Motor neuron (in vitro differentiated cells): ENCODE results near the gene RMND5B. TPM values are rescaled to one million over a fixed set of nuclear protein-coding genes. Genes with fewer than 3 reads are reported as not detected.
"Not testable (repeated sequence)": the region's sequence is repeated elsewhere in the genome, so short reads cannot be mapped to it uniquely, and the experiment has no call there.

ENCODE experiments used
- ATAC-seq, 8 experiments: fragments of 200-7000 bp; cut with Tn5 transposase; replicated peaks in 6 of 8; 2 replicates each; pipeline ENCODE4 v1.8.0; 2021; ENCODE audit warnings: mild to moderate bottlenecking in 8 of 8, moderate library complexity in 8 of 8
- H3K27ac ChIP-seq, 2 donors: fragments of 250-450 bp; sonication (Bioruptor Pico); 2 replicates each; pipeline ENCODE4 v1.9.0; 2021; ENCODE audit warnings: antibody characterized with exemption in 2 of 2, mild to moderate bottlenecking in 2 of 2, moderate library complexity in 1 of 2
- H3K4me1 ChIP-seq, 2 donors: fragments of 250-450 bp; sonication (Bioruptor Pico); replicated peaks in 1 of 2; 2 replicates each; pipeline ENCODE4 v1.6.1; 2021; ENCODE audit warnings: antibody characterized with exemption in 2 of 2, mild to moderate bottlenecking in 2 of 2, moderate library complexity in 1 of 2
- H3K4me3 ChIP-seq, 5 donors: fragments of 250-450 bp; sonication (Bioruptor Pico); 2 replicates each; pipeline ENCODE4 v1.9.0; 2021; ENCODE audit warnings: antibody characterized with exemption in 5 of 5, mild to moderate bottlenecking in 5 of 5, moderate library complexity in 4 of 5
- WGBS, 10 experiments: fragments of 450-650 bp; shearing (Covaris generic); methylation state at CpG; one replicate each; pipeline ENCODE4 v1.0.0; 2022; 5-methylcytosine and 5-hydroxymethylcytosine counted together
- in situ Hi-C, 9 experiments: fragments of 400-800 bp; cut with MboI; loops; one replicate each; pipeline ENCODE4 v1.15.0; 2021; ENCODE audit warnings: low sequenced_read_pairs in 9 of 9, low pct_unique_long_range_greater_than_20kb in 2 of 9; ENCODE audit not compliant: unreplicated experiment in 9 of 9
- total RNA-seq, 8 experiments: library from RNA; unstranded; fragments of 300-600 nt; gene quantifications; 2 replicates each; pipeline versions ENCODE4 v1.2.3 to v1.2.4, GENCODE V29; 2022

RMND5B gene
- total RNA-seq, 8 experiments from 2014 or later, result 12.4 to 34.7 (median 21.0) TPM

DNA sequence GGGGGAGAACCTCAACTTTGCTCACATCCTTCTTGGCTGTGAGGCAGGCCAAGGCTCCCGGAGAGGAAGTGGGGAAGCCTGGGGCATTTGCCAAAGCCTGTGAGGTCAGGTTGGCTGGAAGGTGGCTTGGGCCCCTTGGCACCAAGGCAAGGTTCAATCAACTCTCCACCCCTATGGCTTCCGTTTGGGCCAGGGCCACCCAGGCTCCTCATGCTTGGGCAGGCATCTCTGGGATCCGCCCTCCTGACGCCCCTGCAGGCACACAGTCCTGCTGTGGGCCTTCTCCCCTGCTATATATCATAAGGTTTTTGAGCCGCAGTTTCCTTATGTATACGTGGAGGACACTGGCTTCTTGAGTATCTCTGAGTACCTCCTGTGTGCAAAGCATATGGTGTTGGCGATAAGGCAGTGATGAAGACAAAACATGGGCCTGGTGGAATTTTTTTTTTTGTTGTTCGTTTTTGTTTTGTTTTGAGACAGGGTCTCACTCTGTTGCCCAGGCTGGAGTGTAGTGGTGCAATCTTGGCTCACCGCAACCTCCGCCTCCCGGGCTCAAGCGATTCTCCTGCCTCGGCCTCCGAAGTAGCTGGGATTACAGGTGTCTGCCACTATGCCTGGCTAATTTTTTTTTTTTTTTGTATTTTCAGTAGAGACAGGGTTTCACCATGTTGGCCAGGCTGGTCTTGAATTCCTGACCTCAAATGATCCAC is 3.4 kb upstream of the RMND5B start:
- H3K27ac ChIP-seq, H3K4me3 ChIP-seq, ATAC-seq, in situ Hi-C loops: not testable (repeated sequence)
- 43 to 100% (median 87%) methylated on average over 1 to 12 of the region's 14 CpGs; no CpG with 5 or more reads in 1 of the 10 experiments for WGBS, 10 experiments
- H3K4me1 ChIP-seq, result peaks cover 11 to 23% of the 10 kb centered on the region in 2 donors

DNA sequence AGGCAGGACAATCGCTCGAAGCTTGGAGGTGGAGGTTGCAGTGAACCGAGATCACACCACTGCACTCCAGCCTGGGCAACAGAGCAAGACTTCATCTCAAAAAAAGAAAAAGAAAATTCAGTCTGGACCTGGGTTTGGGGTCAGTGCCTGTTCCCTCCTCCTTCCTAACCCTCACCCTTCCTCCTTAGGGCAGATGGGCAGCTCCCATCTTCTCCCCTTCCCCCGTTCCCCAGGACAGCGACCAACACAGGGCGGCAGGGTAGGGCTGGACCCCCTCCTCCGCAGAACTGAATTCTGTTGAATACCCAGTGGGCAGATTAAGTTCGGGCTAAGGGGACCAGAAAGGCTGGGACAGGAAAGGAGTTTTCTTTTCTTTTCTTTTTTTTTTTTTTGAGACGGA is 1.5 kb upstream of the RMND5B start:
- in situ Hi-C loops, result no loop called here
- WGBS, 10 experiments, result 83 to 100% (median 100%) methylated on average over 1 to 2 of the region's 9 CpGs; no CpG with 5 or more reads in 3 of the 10 experiments

DNA sequence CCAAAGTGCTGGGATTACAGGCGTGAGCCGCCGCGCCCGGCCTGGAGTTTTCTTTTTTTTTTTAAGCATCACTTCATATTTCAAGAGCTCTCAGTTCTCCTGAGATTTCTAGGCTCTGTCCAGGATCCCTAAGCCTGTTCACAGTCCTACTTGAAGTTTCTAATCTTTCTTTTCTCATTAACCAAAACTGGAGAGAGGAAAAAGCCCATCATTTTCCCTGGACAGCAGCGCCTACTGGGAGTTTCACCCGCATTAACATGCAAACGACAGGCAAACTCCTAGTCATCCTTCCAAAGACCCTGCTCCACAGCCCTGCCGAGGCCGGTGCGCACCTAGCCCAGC is 609 bp upstream of the RMND5B start:
- peaks cover 11 to 23% of the 10 kb centered on the region in 2 donors for H3K4me1 ChIP-seq
- 25 to 40% methylated on average over 1 to 7 of the region's 11 CpGs; no CpG with 5 or more reads in 8 of the 10 experiments for WGBS, 10 experiments
- ATAC-seq, in situ Hi-C loops: not testable (repeated sequence)
- peak overlapping the region; percentile 62 to 96 (median 70) for H3K4me3 ChIP-seq
- peak overlapping the region; percentile 86 to 92 for H3K27ac ChIP-seq

More for the DNA sequence above, 1.5 kb upstream of the RMND5B start:
- ATAC-seq, result no peak
- Histone ChIP-seq H3K27ac (peak overlapping the region in 1 of 2 donors; percentile 92), H3K4me3 (no peak overlapping the region), H3K4me1 (peaks cover 11 to 23% of the 10 kb centered on the region in 2 donors)

DNA sequence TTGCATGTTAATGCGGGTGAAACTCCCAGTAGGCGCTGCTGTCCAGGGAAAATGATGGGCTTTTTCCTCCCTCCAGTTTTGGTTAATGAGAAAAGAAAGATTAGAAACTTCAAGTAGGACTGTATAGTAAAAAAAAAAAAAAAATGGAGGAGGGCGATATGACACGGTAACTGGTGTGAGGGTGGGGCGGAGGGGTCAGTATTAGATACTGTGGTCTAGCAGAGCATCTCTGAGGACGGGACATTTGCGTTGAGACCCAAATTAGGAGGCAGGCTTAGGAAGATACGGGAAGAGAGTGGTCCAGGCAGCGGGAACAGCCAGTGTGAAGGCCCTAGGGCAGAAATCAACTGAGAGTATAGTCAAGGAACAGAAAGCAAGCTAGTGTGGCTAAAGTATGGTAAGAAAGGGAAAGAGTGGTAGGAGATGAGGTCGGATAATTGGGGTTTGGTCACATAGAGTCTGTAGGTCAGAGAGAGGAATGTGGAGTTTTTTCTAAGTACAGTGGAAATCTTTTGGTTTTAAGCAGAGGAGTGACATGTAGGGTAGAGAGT is 707 bp downstream of the RMND5B start:
- Histone ChIP-seq H3K4me1 (peaks cover 8 to 18% of the 10 kb centered on the region in 2 donors), H3K4me3 (peak overlapping the region; percentile 62 to 96 (median 70)), H3K27ac (peak overlapping the region; percentile 86 to 92)
- WGBS, 10 experiments, result 0 to 80% (median 15%) methylated on average over 1 to 8 of the region's 10 CpGs; no CpG with 5 or more reads in 1 of the 10 experiments
- in situ Hi-C loops, result no loop called here
- ATAC-seq, result no peak

DNA sequence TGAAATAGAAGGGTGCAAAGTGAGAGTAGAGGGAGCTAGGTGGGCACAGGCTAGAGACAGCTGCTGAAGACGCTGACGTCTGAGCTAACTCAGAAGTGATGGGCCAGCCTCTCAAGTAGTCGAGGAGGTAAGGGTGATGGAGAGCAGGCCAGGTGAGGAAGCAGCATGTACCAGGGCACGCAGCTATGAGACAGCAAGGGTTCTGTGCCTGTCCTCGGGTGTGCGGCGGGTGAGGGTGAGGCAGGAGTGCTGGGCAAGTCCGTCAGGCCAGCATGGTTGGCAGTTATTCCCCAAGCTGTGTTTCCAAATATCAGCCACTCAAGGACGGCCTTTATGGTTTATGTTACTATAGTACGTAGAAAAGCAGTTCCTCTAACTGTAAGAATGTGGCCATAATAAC is 6.2 kb downstream of the RMND5B start:
- Histone ChIP-seq H3K27ac (no peak overlapping the region), H3K4me3 (no peak overlapping the region), H3K4me1 (peaks cover 2 to 3% of the 10 kb centered on the region in 2 donors)
- no peak for ATAC-seq
- in situ Hi-C loops, result no loop called here
- 78 to 100% (median 95%) methylated on average over 1 to 10 of the region's 10 CpGs; no CpG with 5 or more reads in 5 of the 10 experiments for WGBS, 10 experiments

DNA sequence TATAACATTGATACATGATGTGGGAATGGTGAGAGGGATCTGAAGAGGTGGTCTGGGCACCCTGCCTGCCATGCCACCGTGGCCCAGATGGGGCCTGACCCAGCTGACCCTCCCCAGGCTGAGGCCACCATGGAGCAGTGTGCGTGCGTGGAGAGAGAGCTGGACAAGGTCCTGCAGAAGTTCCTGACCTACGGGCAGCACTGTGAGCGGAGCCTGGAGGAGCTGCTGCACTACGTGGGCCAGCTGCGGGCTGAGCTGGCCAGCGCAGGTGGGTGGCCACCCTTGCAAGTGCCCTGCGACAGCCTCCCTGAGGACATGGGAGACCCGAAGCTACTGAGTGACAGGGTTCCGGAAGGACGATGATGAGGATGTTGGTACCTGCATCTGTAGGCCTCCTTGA is 7.2 kb downstream of the RMND5B start:
- H3K27ac ChIP-seq, result no peak overlapping the region
- 82 to 100% (median 97%) methylated on average over 1 to 6 of the region's 12 CpGs; no CpG with 5 or more reads in 2 of the 10 experiments for WGBS, 10 experiments
- H3K4me1 ChIP-seq, result no peaks in the 10 kb centered on the region
- H3K4me3 ChIP-seq, result no peak overlapping the region
- peak in 2 of 8 experiments; percentile 13 to 25 for ATAC-seq
- in situ Hi-C loops, result no loop called here

DNA sequence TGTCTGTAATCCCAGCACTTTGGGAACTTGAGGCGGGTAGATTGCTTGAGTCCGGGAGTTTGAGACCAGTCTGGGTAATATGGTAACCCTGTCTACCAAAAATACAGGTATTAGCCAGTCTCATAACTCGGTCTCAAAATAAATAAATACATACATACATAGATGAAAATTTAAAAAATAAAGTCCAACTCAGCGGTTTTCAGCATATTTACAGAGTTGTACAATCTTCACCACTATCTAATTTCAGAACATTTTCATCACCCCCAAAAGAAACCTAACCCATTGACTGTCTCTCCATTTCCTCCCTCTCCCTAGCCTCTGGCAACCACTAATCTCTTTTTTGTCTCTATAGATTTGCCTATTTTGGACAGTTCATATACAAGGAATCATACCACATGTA is 10.7 kb downstream of the RMND5B start:
- Histone ChIP-seq H3K4me3 (no peak overlapping the region), H3K27ac (no peak overlapping the region), H3K4me1 (no peaks in the 10 kb centered on the region)
- in situ Hi-C loops, result loop anchor here in 1 of 9 experiments (10.0 kb wide), 1 partner anchor 67 kb away; no protein-coding TSS in a partner anchor
- no peak for ATAC-seq
- 83 to 100% (median 94%) methylated on average over 1 to 4 of the region's 4 CpGs for WGBS, 10 experiments

DNA sequence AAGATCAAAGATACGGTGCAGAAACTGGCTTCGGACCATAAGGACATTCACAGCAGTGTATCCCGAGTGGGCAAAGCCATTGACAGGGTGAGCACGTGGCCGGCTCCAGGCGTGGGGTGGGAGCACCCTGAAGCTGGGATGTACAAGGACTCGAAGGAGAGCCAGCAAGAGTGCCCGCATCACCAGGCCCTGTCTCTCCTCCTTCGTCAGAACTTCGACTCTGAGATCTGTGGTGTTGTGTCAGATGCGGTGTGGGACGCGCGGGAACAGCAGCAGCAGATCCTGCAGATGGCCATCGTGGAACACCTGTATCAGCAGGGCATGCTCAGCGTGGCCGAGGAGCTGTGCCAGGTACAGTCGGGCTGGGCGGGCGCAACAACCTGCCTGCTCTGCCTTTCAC is 11.8 kb downstream of the RMND5B start:
- in situ Hi-C loops, result loop anchor here in 1 of 9 experiments (10.0 kb wide), 1 partner anchor 68 kb away; no protein-coding TSS in a partner anchor
- ATAC-seq, result no peak
- no peaks in the 10 kb centered on the region for H3K4me1 ChIP-seq
- no peak overlapping the region for H3K27ac ChIP-seq
- no peak overlapping the region for H3K4me3 ChIP-seq
- WGBS, 10 experiments, result 92 to 100% (median 92%) methylated on average over 5 to 12 of the region's 20 CpGs; no CpG with 5 or more reads in 7 of the 10 experiments

DNA sequence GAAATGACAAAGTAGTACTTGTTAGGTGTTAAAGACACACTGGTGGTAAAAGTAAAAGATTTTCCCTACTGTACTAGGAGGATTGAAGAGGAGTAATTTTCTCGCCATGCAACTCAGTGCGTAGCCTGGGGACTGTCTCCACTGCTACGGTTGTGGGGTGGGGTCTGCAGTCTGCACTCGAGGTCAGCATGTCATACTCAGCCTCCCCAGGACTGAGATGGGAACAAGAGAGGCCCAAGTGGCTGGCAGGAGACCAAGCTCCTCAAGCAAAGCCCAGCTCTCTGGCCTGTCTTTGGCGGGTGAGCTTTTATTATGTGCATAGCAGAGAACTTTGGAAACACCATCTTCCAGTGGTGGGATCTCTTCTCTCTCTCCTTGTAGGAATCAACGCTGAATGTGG is 12.4 kb downstream of the RMND5B start:
- in situ Hi-C loops, result loop anchor here in 1 of 9 experiments (10.0 kb wide), 1 partner anchor 68 kb away; no protein-coding TSS in a partner anchor
- WGBS, 10 experiments, result 88 to 100% (median 93%) methylated on average over 1 to 4 of the region's 6 CpGs; no CpG with 5 or more reads in 4 of the 10 experiments
- H3K4me1 ChIP-seq, result no peaks in the 10 kb centered on the region
- no peak for ATAC-seq
- H3K4me3 ChIP-seq, result no peak overlapping the region
- no peak overlapping the region for H3K27ac ChIP-seq

DNA sequence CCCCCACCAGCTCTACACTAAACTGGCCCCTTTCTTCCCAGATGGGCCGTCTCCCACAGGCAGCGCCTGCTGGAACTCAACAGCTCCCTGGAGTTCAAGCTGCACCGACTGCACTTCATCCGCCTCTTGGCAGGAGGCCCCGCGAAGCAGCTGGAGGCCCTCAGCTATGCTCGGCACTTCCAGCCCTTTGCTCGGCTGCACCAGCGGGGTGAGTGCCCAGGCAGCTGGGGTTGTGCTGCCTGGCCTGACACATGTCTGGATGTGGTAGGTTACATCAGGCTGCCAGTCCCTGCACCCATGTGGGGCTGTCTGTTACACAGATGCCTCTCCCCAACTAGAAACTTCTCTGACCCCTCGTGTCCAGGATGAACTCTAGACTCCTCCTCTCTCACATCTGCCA is 13.1 kb downstream of the RMND5B start:
- ATAC-seq, result no peak
- WGBS, 10 experiments, result 58 to 100% (median 76%) methylated on average over 1 to 9 of the region's 10 CpGs; no CpG with 5 or more reads in 6 of the 10 experiments
- in situ Hi-C loops, result loop anchor here in 1 of 9 experiments (10.0 kb wide), 1 partner anchor 69 kb away; no protein-coding TSS in a partner anchor

DNA sequence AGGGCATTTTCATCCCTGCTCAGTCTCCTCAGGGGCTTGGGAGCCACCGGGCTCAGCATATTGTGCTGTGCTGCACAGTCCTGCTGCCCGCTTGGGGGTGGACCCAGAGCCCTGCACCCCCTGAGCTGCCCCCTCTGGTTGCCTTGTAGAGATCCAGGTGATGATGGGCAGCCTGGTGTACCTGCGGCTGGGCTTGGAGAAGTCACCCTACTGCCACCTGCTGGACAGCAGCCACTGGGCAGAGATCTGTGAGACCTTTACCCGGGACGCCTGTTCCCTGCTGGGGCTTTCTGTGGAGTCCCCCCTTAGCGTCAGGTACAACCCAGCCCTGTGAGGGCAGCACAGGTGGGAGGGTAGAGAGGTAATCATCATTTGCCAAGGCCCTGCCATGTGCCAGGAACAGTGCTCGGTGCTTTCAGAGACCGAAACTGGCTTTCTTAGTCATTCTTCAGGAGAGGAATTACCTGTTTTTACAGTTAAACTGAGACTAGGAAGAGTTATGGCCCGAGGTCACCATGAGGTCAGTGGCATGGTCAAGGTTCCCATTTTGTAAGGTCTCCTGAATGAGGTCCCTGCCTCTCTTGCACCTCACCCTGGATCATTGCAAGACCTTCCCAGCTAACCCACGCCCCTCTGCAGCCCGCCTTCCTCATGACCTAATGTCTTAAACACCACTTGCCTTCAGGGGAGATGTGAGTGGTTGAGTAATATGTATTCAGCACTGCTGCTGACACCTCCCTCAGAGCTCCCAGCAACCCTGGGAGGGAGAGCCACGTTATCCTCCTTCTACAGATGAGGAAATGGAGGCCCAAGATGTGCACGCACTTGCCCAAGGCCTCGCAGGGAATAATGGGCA is 15.4 kb downstream of the RMND5B start:
- in situ Hi-C loops, result loop anchor here in 1 of 9 experiments (10.0 kb wide), 1 partner anchor 71 kb away; no protein-coding TSS in a partner anchor
- H3K27ac ChIP-seq, result no peak overlapping the region
- no peaks in the 10 kb centered on the region for H3K4me1 ChIP-seq
- ATAC-seq, result peak; percentile 64 to 90 (median 72)
- WGBS, 10 experiments, result 20 to 90% (median 53%) methylated on average over 3 to 5 of the region's 14 CpGs; no CpG with 5 or more reads in 5 of the 10 experiments
- H3K4me3 ChIP-seq, result no peak overlapping the region

More for the DNA sequence above, 13.1 kb downstream of the RMND5B start:
- H3K4me1 ChIP-seq, result no peaks in the 10 kb centered on the region
- no peak overlapping the region for H3K27ac ChIP-seq
- no peak overlapping the region for H3K4me3 ChIP-seq

DNA sequence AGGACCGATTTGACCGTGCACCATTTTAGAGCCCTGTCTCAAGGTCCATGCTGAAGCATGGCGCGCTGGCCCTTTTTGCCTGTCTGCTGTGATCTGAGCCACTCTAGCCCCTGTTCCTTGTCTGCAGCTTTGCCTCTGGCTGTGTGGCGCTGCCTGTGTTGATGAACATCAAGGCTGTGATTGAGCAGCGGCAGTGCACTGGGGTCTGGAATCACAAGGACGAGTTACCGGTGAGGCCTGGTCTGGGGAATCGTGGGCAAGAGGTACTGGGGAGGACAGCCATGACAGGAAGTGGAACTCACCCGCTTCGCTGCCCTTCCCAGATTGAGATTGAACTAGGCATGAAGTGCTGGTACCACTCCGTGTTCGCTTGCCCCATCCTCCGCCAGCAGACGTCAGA is 16.6 kb downstream of the RMND5B start:
- no peak for ATAC-seq
- Histone ChIP-seq H3K4me3 (no peak overlapping the region), H3K27ac (no peak overlapping the region), H3K4me1 (peaks cover 1 to 2% of the 10 kb centered on the region in 2 donors)
- in situ Hi-C loops, result loop anchor here in 1 of 9 experiments (10.0 kb wide), 1 partner anchor 73 kb away; no protein-coding TSS in a partner anchor
- WGBS, 10 experiments, result 89 to 100% (median 99%) methylated on average over 1 to 8 of the region's 15 CpGs; no CpG with 5 or more reads in 4 of the 10 experiments
